HFFc6 (cell line): ENCODE data around the gene NF2. TPM values are rescaled to one million over a fixed set of nuclear protein-coding genes. Genes with fewer than 3 reads are reported as not detected.

ENCODE experiments used
- DNase-seq: peaks from one replicate; pipeline ENCODE4 v3.0.0-alpha.2; 2018
- H3K27ac Mint-ChIP-seq: 2 replicates; pipeline ENCODE4 v1.8.0; 2020; ENCODE audit warnings: mild to moderate bottlenecking, mixed read lengths
- H3K27me3 Mint-ChIP-seq: 2 replicates; pipeline ENCODE4 v1.8.0; 2021; ENCODE audit warnings: mild to moderate bottlenecking, moderate library complexity, mixed read lengths; ENCODE audit not compliant: insufficient read depth
- H3K36me3 Mint-ChIP-seq: 2 replicates; pipeline ENCODE4 v1.8.0; 2021; ENCODE audit warnings: low read depth, mixed read lengths
- H3K4me1 Mint-ChIP-seq: 2 replicates; pipeline ENCODE4 v1.8.0; 2020; ENCODE audit warnings: low read depth, mixed read lengths
- H3K4me3 Mint-ChIP-seq: 2 replicates; pipeline ENCODE4 v1.8.0; 2020; ENCODE audit warnings: mild to moderate bottlenecking, moderate library complexity, mixed read lengths
- H3K9me3 Mint-ChIP-seq: 2 replicates; pipeline ENCODE4 v1.8.0; 2020; ENCODE audit warnings: mild to moderate bottlenecking, mixed read lengths
- total RNA-seq, 6 experiments: library from RNA; stranded (reverse); fragmentation: NEBNext Ultra II Directional; extraction: Animal tissue kit (Norgen Biotek cat#: 25700); gene quantifications; 2 replicates in 1 of 6; 3 replicates in 5 of 6; pipeline ENCODE4 v1.2.3, GENCODE V29; 2021
- TF ChIP-seq, protein P1 (sequence below): fragments of 200-600 bp; sonication (generic); IDR thresholded peaks from 2 replicates; pipeline ENCODE4 v1.5.0; 2021; ENCODE audit warnings: antibody characterized with exemption, mild to moderate bottlenecking

Gene NF2
- total RNA-seq, 6 experiments from 2014 or later, result 161 to 184 (median 176) TPM

DNA sequence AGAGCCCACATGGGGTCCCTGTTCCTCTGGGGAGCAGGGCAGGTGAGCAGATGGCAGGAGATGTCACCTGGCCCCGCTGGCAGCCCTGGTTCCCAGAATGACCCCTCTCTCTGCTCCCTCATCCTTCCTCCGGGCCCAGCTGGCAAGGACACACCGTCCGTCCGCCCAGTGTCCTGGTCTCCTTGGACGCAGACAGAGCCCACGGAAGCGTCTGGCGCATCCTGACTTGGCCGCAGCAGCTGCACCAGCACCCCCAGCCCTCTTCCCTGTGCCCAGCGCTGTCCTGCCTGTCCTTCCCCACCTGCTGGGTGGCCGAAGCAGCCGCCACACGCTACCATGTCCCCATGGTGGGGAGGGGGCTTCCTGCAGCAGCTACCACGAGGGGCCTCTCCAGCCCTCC lies 106.8 kb downstream of the NF2 start:
- H3K9me3 Mint-ChIP-seq, result no peaks in the 10 kb centered on the region
- H3K4me1 Mint-ChIP-seq, result no peaks in the 10 kb centered on the region
- no peak overlapping the region for H3K4me3 Mint-ChIP-seq
- peaks cover 45% of the 10 kb centered on the region for H3K27me3 Mint-ChIP-seq
- no peaks in the 10 kb centered on the region for H3K36me3 Mint-ChIP-seq
- DNase-seq, result no peak
- TF ChIP-seq, protein P1, sequence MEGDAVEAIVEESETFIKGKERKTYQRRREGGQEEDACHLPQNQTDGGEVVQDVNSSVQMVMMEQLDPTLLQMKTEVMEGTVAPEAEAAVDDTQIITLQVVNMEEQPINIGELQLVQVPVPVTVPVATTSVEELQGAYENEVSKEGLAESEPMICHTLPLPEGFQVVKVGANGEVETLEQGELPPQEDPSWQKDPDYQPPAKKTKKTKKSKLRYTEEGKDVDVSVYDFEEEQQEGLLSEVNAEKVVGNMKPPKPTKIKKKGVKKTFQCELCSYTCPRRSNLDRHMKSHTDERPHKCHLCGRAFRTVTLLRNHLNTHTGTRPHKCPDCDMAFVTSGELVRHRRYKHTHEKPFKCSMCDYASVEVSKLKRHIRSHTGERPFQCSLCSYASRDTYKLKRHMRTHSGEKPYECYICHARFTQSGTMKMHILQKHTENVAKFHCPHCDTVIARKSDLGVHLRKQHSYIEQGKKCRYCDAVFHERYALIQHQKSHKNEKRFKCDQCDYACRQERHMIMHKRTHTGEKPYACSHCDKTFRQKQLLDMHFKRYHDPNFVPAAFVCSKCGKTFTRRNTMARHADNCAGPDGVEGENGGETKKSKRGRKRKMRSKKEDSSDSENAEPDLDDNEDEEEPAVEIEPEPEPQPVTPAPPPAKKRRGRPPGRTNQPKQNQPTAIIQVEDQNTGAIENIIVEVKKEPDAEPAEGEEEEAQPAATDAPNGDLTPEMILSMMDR, result no peak
- H3K27ac Mint-ChIP-seq, result no peak overlapping the region

DNA sequence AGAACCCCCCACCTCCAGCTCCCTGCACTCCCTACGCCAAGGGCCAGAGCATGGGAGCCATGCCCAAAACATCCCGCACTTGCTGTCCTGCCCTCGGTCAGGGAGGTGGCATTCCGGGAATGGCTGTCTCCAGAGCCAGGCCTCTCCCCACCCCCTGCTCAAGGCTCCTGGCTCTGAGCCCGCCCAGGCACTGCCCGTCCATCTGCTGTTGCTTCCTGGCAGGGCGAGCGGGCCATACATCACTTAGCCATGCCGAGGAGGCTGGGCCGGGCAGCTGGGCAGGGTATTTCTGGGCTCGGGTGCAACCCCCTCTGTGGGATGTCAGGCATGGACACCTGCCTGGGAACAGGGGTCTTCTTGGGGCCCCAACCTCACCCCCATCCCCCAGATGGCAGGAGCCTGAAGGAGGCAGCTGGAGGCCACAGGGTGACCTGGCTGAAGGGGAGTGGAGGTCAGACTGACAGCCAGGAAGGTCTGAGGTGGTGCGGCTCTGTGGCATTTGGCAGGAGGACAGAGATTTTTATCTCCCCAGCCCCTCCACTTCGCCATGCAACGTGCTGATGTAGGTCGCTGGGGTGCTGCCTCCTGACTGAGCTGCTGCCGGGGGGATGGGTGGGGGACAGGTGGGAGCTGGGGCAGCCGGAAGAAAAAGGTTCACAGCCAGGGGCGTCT lies 107.6 kb downstream of the NF2 start:
- Mint-ChIP-seq H3K27ac (no peak overlapping the region), H3K36me3 (no peaks in the 10 kb centered on the region), H3K27me3 (peaks cover 45% of the 10 kb centered on the region), H3K4me1 (no peaks in the 10 kb centered on the region), H3K9me3 (no peaks in the 10 kb centered on the region), H3K4me3 (no peak overlapping the region)
- DNase-seq, result no peak
- TF ChIP-seq, protein P1, result no peak

DNA sequence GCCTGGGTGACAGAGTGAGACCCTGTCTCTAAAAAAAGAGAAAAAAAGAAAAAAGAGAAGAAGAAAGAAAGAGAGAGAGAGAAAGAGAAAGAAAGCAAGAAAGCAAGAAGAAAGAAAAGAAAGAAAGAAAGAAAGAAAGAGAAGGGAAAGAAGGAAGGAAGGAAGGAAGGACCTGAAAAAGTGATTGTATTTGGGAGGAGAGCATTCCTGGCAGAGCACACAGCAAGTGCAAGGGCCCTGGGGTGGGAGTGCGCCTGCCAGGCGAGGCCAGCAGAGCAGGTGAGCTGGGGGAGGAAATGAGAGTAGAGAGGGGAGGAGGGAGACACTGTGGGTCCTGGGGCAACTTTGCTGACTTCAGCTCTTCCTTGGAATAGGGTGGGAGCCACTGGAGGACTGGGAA lies 108.7 kb downstream of the NF2 start:
- Mint-ChIP-seq H3K27ac (no peak overlapping the region), H3K9me3 (no peaks in the 10 kb centered on the region)

DNA sequence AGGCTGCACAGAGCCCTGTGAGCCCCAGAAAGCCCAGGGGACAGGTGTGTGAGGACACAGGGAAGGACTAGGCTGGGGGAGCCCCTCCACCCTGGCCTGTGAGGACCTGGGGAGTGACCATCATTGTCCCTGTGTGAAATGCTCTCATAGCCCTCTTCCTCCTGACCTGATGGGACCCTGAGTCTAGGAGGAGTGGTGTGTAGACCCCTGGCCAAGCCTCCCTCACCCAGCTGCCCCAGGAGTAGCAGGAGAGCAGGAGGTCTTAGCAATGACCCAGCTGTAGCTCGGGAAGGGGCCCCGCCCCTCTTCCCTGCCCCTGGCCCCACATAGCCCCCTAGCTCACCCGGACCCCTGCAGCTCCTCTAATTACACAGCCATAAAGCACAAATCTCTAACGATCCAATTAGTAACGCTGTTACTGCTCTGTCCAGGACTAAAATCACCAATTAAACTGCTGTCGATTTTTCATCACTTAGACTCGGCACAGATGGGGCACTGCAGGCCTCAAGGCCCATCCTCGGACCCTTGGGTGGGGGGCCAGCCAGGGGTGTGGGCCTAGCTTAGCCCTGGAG lies 109.8 kb downstream of the NF2 start:
- TF ChIP-seq, protein P1, result no peak
- Mint-ChIP-seq H3K4me1 (no peaks in the 10 kb centered on the region), H3K27me3 (peaks cover 41% of the 10 kb centered on the region), H3K27ac (no peak overlapping the region), H3K4me3 (no peak overlapping the region), H3K36me3 (no peaks in the 10 kb centered on the region), H3K9me3 (no peaks in the 10 kb centered on the region)
- no peak for DNase-seq

More for the DNA sequence above, 108.7 kb downstream of the NF2 start:
- no peak overlapping the region for H3K4me3 Mint-ChIP-seq
- no peak for DNase-seq
- peaks cover 44% of the 10 kb centered on the region for H3K27me3 Mint-ChIP-seq
- no peaks in the 10 kb centered on the region for H3K36me3 Mint-ChIP-seq
- TF ChIP-seq, protein P1, result no peak
- no peaks in the 10 kb centered on the region for H3K4me1 Mint-ChIP-seq

DNA sequence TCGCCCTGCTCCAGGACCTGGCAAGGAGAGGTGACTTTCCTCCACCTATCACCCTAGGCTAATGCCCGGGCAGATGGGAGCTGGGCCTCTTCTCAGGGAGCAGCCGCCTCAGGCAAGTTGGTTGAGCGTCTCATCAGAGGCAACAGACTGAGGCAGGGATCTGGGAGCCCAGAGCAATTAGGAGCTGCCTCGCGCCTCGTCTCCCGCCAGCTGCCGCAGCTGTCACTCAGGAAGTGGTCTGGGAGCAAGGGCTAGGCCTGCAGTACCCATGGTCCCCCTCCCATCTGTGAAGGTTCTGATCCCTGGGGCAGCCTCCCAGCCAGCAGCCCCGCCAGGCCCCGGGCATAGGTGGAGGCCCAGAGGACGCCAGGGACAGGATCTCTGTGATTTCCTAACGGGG lies 111.8 kb downstream of the NF2 start:
- Mint-ChIP-seq H3K27me3 (peaks cover 47% of the 10 kb centered on the region), H3K36me3 (no peaks in the 10 kb centered on the region), H3K27ac (no peak overlapping the region), H3K4me3 (no peak overlapping the region), H3K9me3 (no peaks in the 10 kb centered on the region), H3K4me1 (no peaks in the 10 kb centered on the region)
- TF ChIP-seq, protein P1, result no peak
- DNase-seq, result no peak
